Kidney (tissue), 14 donors: ENCODE data around the gene CYTH1. TPM values are rescaled to one million over a fixed set of nuclear protein-coding genes. Genes with fewer than 3 reads are reported as not detected.

Source experiments
- DNase-seq, 5 donors: peaks; one replicate each; pipeline ENCODE4 v3.0.0-alpha.2; 2013 to 2020
- FAIRE-seq: peaks from 2 replicates; lab custom pipeline; 2012; peaks lifted over from hg19 to GRCh38; lab: Jason Lieb, UNC
- H3K27ac ChIP-seq, 2 donors: one replicate each; pipeline ENCODE4 v1.7.0; 2013; ENCODE audit warnings: low read depth in 2 of 2, low read length in 2 of 2, inconsistent platforms in 1 of 2
- H3K27me3 ChIP-seq: one replicate; pipeline ENCODE4 v1.7.1; 2013; ENCODE audit warnings: low read length, inconsistent platforms; ENCODE audit not compliant: control insufficient read depth, insufficient read depth
- H3K36me3 ChIP-seq, 3 donors: one replicate each; pipeline versions ENCODE4 v1.7.0 to v1.7.1; 2013; ENCODE audit warnings: low read length in 3 of 3, control low read depth in 1 of 3, inconsistent platforms in 1 of 3; ENCODE audit not compliant: insufficient read depth in 3 of 3, control insufficient read depth in 2 of 3
- H3K4me1 ChIP-seq, 3 donors: one replicate each; pipeline versions ENCODE4 v1.7.0 to v1.7.1; 2013; ENCODE audit warnings: low read length in 3 of 3, inconsistent platforms in 1 of 3, low read depth in 1 of 3; ENCODE audit not compliant: control insufficient read depth in 2 of 3, insufficient read depth in 2 of 3
- H3K4me3 ChIP-seq, 3 donors: one replicate each; pipeline versions ENCODE4 v1.7.0 to v1.8.1; 2013; ENCODE audit warnings: low read length in 3 of 3, control low read depth in 1 of 3, inconsistent platforms in 1 of 3
- H3K9ac ChIP-seq, 3 donors: one replicate each; pipeline versions ENCODE4 v1.7.0 to v1.7.1; 2013; ENCODE audit warnings: low read length in 3 of 3, control low read depth in 1 of 3, inconsistent platforms in 1 of 3
- H3K9me3 ChIP-seq, 3 donors: one replicate each; pipeline versions ENCODE4 v1.7.0 to v1.7.1; 2013; ENCODE audit warnings: low read length in 3 of 3, control low read depth in 1 of 3, inconsistent platforms in 1 of 3; ENCODE audit not compliant: control insufficient read depth in 2 of 3, insufficient read depth in 1 of 3
- intact Hi-C: fragments of 100-400 bp; cut with DNase I; formaldehyde crosslinking; loops from one replicate; pipeline ENCODE4 v1.11.1; 2022
- polyA plus RNA-seq: library from polyadenylated mRNA; stranded (reverse); fragments of 350-450 nt; fragmentation: Illumina TruSeq; extraction: RNeasy Lipid Tissue Mini Kit (QIAGEN cat#74804); gene quantifications from one replicate; pipeline ENCODE4 v1.2.3, GENCODE V29; 2014; ENCODE audit warnings: low read depth, low replicate concordance; ENCODE audit not compliant: insufficient read depth
- total RNA-seq: library from RNA; stranded (reverse); fragmentation: NEBNext Ultra II Directional; extraction: Animal tissue kit (Norgen Biotek cat#: 25700); gene quantifications from one replicate; pipeline ENCODE4 v1.2.1, GENCODE V29; 2021
- TF ChIP-seq, protein P1 (sequence below): IDR thresholded peaks from 3 replicates; pipeline ENCODE4 v1.5.1; 2012; ENCODE audit warnings: mild to moderate bottlenecking, moderate library complexity, borderline replicate concordance; ENCODE audit not compliant: insufficient read depth; ENCODE audit errors: extremely low read depth
- donor health status: control.
- donor health status: control.
- donor health status: control.
- donor health status: control.
- donor health status: control.
- donor health status: DM: yes; HTN: yes; CAD: no.
- donor health status: Normal renal cell carcinoma (clear cell type).

The CYTH1 gene
- total and polyA plus RNA-seq, 2 donors from 2014 or later = 25.3 to 59.7 TPM

GRCh38 chr17:78763561-78763960, 18.5 kb downstream of the CYTH1 start:
- intact Hi-C loops = no loop called here
- H3K4me1 ChIP-seq = peaks cover 0 to 8% (median 0%) of the 10 kb centered on the region in 3 donors
- no peak for FAIRE-seq

GRCh38 chr17:78761789-78762406, 20.2 kb downstream of the CYTH1 start:
- Histone ChIP-seq H3K9me3 (no peaks in the 10 kb centered on the region), H3K36me3 (no peaks in the 10 kb centered on the region), H3K27me3 (no peaks in the 10 kb centered on the region), H3K27ac (peak overlapping the region in 1 of 2 donors; percentile 63), H3K9ac (no peak overlapping the region), H3K4me1 (peaks cover 0 to 10% (median 3%) of the 10 kb centered on the region in 3 donors), H3K4me3 (no peak overlapping the region)
- intact Hi-C loops = no loop called here
- TF ChIP-seq, protein P1, sequence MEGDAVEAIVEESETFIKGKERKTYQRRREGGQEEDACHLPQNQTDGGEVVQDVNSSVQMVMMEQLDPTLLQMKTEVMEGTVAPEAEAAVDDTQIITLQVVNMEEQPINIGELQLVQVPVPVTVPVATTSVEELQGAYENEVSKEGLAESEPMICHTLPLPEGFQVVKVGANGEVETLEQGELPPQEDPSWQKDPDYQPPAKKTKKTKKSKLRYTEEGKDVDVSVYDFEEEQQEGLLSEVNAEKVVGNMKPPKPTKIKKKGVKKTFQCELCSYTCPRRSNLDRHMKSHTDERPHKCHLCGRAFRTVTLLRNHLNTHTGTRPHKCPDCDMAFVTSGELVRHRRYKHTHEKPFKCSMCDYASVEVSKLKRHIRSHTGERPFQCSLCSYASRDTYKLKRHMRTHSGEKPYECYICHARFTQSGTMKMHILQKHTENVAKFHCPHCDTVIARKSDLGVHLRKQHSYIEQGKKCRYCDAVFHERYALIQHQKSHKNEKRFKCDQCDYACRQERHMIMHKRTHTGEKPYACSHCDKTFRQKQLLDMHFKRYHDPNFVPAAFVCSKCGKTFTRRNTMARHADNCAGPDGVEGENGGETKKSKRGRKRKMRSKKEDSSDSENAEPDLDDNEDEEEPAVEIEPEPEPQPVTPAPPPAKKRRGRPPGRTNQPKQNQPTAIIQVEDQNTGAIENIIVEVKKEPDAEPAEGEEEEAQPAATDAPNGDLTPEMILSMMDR = no peak
- FAIRE-seq (no peak), DNase-seq (no peak)

More at GRCh38 chr17:78763561-78763960, 18.5 kb downstream of the CYTH1 start:
- Histone ChIP-seq H3K9me3 (no peaks in the 10 kb centered on the region), H3K36me3 (no peaks in the 10 kb centered on the region), H3K9ac (no peak overlapping the region), H3K27me3 (no peaks in the 10 kb centered on the region), H3K4me3 (no peak overlapping the region), H3K27ac (no peak overlapping the region)
- TF ChIP-seq, protein P1 = no peak
- no peak for DNase-seq

GRCh38 chr17:78759969-78760352, 22.1 kb downstream of the CYTH1 start:
- Histone ChIP-seq H3K4me3 (no peak overlapping the region), H3K27ac (peak overlapping the region in 1 of 2 donors; percentile 28), H3K9ac (peak overlapping the region in 1 of 3 donors; percentile 24), H3K4me1 (peaks cover 0 to 10% (median 3%) of the 10 kb centered on the region in 3 donors), H3K36me3 (no peaks in the 10 kb centered on the region), H3K9me3 (no peaks in the 10 kb centered on the region), H3K27me3 (no peaks in the 10 kb centered on the region)
- FAIRE-seq (no peak), DNase-seq (no peak)
- intact Hi-C loops = no loop called here
- TF ChIP-seq, protein P1 = no peak
